Measurements from ENCODE around the gene NIBAN1.

The NIBAN1 gene

DNA sequence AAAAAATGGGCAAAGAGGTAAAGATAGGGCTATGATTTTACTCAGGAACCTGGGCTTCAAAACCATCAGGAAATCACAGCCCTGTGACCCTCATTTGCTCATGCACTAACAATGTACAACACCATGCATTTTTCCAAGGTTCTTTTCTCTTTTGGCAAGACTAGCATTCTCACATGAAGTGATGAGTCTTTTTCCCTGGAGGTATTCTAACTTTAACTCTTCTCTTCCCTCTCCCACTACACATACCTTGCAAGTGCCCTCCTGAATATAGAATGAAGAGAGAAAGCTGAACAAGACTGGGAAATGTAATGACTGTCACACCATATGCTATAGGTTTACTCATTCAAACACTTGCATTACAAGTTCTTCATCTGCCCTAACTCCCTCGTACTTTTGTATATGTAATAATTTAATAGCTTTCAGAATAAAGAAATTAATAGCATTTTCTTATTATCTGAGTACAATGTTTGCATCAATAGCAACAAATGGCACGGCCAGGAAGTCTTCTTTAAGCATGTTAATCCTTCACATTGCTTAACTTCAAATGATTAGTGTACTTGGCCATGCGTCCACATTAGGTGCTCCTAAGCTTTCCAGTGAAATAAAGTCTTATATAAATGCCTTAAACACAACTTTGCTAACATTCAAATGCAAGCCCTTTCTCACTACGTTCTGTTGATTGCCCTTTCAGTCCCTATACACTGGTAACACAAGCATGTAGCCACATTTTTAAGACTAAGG is 1.8 kb downstream of the NIBAN1 start:
- TF ChIP-seq OSR1 (CRISPR knock-in tag; IDR thresholded peaks at IDR 0.05) (no peak), ZC3H10 (CRISPR knock-in tag; IDR thresholded peaks at IDR 0.05) (no peak), TOX (CRISPR knock-in tag; IDR thresholded peaks at IDR 0.05; ENCODE audit: borderline replicate concordance) (no peak), ZNF565 (CRISPR knock-in tag; conservative IDR thresholded peaks at IDR 0.05; ENCODE audit: low read depth) (no peak), TCF4 (CRISPR knock-in tag; IDR thresholded peaks at IDR 0.05; ENCODE audit: borderline replicate concordance) (no peak), GLIS3 (CRISPR knock-in tag; IDR thresholded peaks at IDR 0.05) (no peak), PPARA (CRISPR knock-in tag; IDR thresholded peaks at IDR 0.05; ENCODE audit: borderline replicate concordance) (no peak), CSDC2 (CRISPR knock-in tag; IDR thresholded peaks at IDR 0.05) (no peak), ZFP3 (CRISPR knock-in tag; IDR thresholded peaks at IDR 0.05) (no peak), ESRRG (CRISPR knock-in tag; IDR thresholded peaks at IDR 0.05) (no peak), ISL1 (CRISPR knock-in tag; IDR thresholded peaks at IDR 0.05) (no peak), BACH2 (CRISPR knock-in tag; IDR thresholded peaks at IDR 0.05; ENCODE audit: borderline replicate concordance) (no peak), ZFP30 (CRISPR knock-in tag; IDR thresholded peaks at IDR 0.05) (no peak), ARNTL (CRISPR knock-in tag; IDR thresholded peaks at IDR 0.05; ENCODE audit: borderline replicate concordance, low read depth) (no peak)
- TF ChIP-seq, protein P1, sequence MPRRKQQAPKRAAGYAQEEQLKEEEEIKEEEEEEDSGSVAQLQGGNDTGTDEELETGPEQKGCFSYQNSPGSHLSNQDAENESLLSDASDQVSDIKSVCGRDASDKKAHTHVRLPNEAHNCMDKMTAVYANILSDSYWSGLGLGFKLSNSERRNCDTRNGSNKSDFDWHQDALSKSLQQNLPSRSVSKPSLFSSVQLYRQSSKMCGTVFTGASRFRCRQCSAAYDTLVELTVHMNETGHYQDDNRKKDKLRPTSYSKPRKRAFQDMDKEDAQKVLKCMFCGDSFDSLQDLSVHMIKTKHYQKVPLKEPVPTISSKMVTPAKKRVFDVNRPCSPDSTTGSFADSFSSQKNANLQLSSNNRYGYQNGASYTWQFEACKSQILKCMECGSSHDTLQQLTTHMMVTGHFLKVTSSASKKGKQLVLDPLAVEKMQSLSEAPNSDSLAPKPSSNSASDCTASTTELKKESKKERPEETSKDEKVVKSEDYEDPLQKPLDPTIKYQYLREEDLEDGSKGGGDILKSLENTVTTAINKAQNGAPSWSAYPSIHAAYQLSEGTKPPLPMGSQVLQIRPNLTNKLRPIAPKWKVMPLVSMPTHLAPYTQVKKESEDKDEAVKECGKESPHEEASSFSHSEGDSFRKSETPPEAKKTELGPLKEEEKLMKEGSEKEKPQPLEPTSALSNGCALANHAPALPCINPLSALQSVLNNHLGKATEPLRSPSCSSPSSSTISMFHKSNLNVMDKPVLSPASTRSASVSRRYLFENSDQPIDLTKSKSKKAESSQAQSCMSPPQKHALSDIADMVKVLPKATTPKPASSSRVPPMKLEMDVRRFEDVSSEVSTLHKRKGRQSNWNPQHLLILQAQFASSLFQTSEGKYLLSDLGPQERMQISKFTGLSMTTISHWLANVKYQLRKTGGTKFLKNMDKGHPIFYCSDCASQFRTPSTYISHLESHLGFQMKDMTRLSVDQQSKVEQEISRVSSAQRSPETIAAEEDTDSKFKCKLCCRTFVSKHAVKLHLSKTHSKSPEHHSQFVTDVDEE (CRISPR knock-in tag; IDR thresholded peaks at IDR 0.05) = no peak
- TF ChIP-seq, protein P2, sequence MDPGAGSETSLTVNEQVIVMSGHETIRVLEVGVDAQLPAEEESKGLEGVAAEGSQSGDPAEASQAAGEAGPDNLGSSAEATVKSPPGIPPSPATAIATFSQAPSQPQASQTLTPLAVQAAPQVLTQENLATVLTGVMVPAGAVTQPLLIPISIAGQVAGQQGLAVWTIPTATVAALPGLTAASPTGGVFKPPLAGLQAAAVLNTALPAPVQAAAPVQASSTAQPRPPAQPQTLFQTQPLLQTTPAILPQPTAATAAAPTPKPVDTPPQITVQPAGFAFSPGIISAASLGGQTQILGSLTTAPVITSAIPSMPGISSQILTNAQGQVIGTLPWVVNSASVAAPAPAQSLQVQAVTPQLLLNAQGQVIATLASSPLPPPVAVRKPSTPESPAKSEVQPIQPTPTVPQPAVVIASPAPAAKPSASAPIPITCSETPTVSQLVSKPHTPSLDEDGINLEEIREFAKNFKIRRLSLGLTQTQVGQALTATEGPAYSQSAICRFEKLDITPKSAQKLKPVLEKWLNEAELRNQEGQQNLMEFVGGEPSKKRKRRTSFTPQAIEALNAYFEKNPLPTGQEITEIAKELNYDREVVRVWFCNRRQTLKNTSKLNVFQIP (CRISPR knock-in tag; IDR thresholded peaks at IDR 0.05; ENCODE audit: borderline replicate concordance, low read depth) = no peak
- TF ChIP-seq, protein P3, sequence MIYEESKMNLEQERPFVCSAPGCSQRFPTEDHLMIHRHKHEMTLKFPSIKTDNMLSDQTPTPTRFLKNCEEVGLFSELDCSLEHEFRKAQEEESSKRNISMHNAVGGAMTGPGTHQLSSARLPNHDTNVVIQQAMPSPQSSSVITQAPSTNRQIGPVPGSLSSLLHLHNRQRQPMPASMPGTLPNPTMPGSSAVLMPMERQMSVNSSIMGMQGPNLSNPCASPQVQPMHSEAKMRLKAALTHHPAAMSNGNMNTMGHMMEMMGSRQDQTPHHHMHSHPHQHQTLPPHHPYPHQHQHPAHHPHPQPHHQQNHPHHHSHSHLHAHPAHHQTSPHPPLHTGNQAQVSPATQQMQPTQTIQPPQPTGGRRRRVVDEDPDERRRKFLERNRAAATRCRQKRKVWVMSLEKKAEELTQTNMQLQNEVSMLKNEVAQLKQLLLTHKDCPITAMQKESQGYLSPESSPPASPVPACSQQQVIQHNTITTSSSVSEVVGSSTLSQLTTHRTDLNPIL (CRISPR knock-in tag; IDR thresholded peaks at IDR 0.05; ENCODE audit: low read depth) = no peak
- TF ChIP-seq, protein P4, sequence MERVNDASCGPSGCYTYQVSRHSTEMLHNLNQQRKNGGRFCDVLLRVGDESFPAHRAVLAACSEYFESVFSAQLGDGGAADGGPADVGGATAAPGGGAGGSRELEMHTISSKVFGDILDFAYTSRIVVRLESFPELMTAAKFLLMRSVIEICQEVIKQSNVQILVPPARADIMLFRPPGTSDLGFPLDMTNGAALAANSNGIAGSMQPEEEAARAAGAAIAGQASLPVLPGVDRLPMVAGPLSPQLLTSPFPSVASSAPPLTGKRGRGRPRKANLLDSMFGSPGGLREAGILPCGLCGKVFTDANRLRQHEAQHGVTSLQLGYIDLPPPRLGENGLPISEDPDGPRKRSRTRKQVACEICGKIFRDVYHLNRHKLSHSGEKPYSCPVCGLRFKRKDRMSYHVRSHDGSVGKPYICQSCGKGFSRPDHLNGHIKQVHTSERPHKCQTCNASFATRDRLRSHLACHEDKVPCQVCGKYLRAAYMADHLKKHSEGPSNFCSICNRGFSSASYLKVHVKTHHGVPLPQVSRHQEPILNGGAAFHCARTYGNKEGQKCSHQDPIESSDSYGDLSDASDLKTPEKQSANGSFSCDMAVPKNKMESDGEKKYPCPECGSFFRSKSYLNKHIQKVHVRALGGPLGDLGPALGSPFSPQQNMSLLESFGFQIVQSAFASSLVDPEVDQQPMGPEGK (CRISPR knock-in tag; IDR thresholded peaks at IDR 0.05; ENCODE audit: borderline replicate concordance) = no peak
- TF ChIP-seq, protein P5, sequence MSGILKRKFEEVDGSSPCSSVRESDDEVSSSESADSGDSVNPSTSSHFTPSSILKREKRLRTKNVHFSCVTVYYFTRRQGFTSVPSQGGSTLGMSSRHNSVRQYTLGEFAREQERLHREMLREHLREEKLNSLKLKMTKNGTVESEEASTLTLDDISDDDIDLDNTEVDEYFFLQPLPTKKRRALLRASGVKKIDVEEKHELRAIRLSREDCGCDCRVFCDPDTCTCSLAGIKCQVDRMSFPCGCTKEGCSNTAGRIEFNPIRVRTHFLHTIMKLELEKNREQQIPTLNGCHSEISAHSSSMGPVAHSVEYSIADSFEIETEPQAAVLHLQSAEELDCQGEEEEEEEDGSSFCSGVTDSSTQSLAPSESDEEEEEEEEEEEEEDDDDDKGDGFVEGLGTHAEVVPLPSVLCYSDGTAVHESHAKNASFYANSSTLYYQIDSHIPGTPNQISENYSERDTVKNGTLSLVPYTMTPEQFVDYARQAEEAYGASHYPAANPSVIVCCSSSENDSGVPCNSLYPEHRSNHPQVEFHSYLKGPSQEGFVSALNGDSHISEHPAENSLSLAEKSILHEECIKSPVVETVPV (CRISPR knock-in tag; IDR thresholded peaks at IDR 0.05) = no peak
- ATAC-seq = peak; percentile 28

DNA sequence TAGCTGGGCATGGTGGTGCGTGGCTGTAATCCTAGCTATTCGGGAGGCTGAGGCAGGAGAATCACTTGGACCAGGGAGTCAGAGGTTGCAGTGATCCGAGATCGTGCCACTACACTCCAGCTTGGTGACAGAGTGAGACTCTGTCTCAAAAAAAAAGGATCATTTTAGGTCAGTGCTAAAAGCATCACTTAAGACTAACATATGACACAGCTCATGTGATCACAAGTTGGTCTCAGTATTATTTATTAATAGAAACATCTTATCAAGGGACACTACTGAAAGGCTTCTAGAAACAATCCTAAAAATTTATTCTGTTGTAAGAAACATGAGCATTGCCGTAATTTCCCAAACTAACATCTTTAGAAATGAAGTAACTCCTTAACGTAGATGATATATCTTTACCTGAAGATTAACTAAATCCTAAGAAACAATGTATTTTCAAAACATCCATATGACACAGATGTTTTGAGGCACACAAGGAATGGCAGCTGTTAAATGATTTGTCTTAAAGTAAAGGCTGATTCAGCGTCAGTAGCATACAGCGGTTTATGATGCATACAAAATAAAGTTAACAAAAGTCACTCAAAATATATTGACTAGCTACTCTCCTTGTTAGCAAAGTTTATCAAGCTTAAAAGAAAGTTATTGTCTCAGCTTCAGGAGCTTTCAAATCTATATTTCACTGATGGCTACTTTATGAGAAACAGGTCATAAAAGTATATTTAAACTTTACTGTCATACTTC is 2.6 kb downstream of the NIBAN1 start:
- TF ChIP-seq OSR1 (CRISPR knock-in tag; IDR thresholded peaks at IDR 0.05) (no peak), CSDC2 (CRISPR knock-in tag; IDR thresholded peaks at IDR 0.05) (no peak), TCF4 (CRISPR knock-in tag; IDR thresholded peaks at IDR 0.05; ENCODE audit: borderline replicate concordance) (no peak), ARNTL (CRISPR knock-in tag; IDR thresholded peaks at IDR 0.05; ENCODE audit: borderline replicate concordance, low read depth) (no peak), ZFP30 (CRISPR knock-in tag; IDR thresholded peaks at IDR 0.05) (no peak), ZFP3 (CRISPR knock-in tag; IDR thresholded peaks at IDR 0.05) (no peak), ZC3H10 (CRISPR knock-in tag; IDR thresholded peaks at IDR 0.05) (no peak), TOX (CRISPR knock-in tag; IDR thresholded peaks at IDR 0.05; ENCODE audit: borderline replicate concordance) (no peak), PPARA (CRISPR knock-in tag; IDR thresholded peaks at IDR 0.05; ENCODE audit: borderline replicate concordance) (no peak), BACH2 (CRISPR knock-in tag; IDR thresholded peaks at IDR 0.05; ENCODE audit: borderline replicate concordance) (no peak), ESRRG (CRISPR knock-in tag; IDR thresholded peaks at IDR 0.05) (no peak), ISL1 (CRISPR knock-in tag; IDR thresholded peaks at IDR 0.05) (no peak), SNAI2 (CRISPR knock-in tag; IDR thresholded peaks at IDR 0.05) (no peak), GLIS3 (CRISPR knock-in tag; IDR thresholded peaks at IDR 0.05) (no peak)
- TF ChIP-seq, protein P5 (CRISPR knock-in tag; IDR thresholded peaks at IDR 0.05) = no peak
- TF ChIP-seq, protein P4 (CRISPR knock-in tag; IDR thresholded peaks at IDR 0.05; ENCODE audit: borderline replicate concordance) = no peak
- TF ChIP-seq, protein P2 (CRISPR knock-in tag; IDR thresholded peaks at IDR 0.05; ENCODE audit: borderline replicate concordance, low read depth) = no peak
- ATAC-seq = no peak

All from SK-N-SH treated with all-trans-retinoic acid at 6 μM for 48 hours (cell line).